Measurements from ENCODE around the gene RFPL3.

- TF ChIP-seq MAX (IDR thresholded peaks at IDR 0.05; ENCODE audit: low read depth, low read length), result no peak
- no peak for TF ChIP-seq KDM1A (IDR thresholded peaks at IDR 0.05; ENCODE audit: borderline replicate concordance)
- no peak for TF ChIP-seq JUNB (IDR thresholded peaks at IDR 0.05)
- no peak for TF ChIP-seq BCL11A (IDR thresholded peaks at IDR 0.05; ENCODE audit: low read depth, low read length)
- no peak for TF ChIP-seq SIX5 (IDR thresholded peaks at IDR 0.05; ENCODE audit: low read depth, low read length, severe bottlenecking)
- TF ChIP-seq POLR2A (IDR thresholded peaks at IDR 0.05; ENCODE audit: low read depth, low read length), result no peak
- no peak for TF ChIP-seq CTCF (IDR thresholded peaks at IDR 0.05 in 2 of 3, conservative IDR thresholded peaks at IDR 0.05 in 1 of 3; ENCODE audit: control insufficient read depth in 2 of 3, extremely low read depth in 1 of 3, insufficient read depth in 1 of 3, low read depth in 3 of 3, low read length in 3 of 3)
- no peak for TF ChIP-seq YY1 (IDR thresholded peaks at IDR 0.05; ENCODE audit: low read depth, low read length)
- no peak for TF ChIP-seq POLR2AphosphoS5 (IDR thresholded peaks at IDR 0.05; ENCODE audit: low read length)
Observed at GRCh38 chr22:32326647-32327046, 31.0 kb upstream of the RFPL3 start.

All from GM12878 (cell line).